ENCODE measurements around the gene ERICH4. TPM values are rescaled to one million over a fixed set of nuclear protein-coding genes. Genes with fewer than 3 reads are reported as not detected.
A peak's percentile ranks its signal among the peaks of the same experiment; 100 is the strongest.

Gene ERICH4
- total RNA-seq, 2 experiments from 2014 or later = not detected

DNA sequence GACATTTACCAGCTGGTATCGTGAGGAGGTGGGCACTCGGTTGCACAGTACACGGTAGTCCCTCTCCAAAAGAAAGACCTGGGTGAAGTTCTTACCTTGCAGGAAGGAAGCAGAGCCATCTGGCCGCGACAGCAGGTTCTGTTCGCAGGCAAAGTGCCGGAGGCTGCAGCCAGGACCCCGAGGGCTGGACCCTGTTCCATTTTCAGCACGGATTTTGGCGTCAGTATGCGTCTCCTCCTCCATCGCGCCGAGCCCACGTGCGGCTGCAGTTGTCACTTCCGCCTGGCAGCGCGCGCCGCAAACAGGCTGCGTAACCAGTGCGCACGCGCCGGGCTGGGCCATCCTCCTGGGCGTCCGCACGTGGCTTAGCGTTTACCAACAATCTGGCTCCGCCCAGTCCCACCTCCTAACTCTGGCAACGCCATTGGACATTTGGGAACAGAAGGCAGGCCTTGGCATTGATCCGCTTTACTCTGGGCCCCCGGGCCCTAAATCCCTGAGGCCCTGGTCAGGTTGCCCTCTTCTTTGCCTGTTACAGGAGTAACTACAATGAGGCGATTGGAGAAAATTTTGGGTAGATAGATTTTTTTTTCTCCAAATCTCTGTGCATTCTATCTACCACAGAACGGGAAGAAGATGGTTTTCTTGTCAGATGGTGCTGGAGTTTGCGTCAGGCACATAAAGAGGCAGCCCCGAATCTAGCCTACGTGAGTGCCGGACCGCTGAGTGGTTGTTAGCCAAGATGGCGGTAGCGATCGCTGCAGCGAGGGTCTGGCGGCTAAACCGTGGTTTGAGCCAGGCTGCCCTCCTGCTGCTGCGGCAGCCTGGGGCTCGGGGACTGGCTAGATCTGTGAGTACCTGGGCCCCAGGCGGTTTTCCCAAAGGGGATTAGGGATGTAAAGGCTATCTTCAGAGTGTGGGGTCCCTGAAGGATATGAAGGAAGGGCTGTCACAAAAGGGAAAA is 45.6 kb upstream of the ERICH4 start, which contains the start of the genes BCKDHA and EXOSC5:
Gene BCKDHA (plus strand): TSS at position 733 of the 964 bp plus-strand sequence. CDS start 10 bp downstream, at position 743.
Gene EXOSC5 (minus strand): TSS at position 274 of the 964 bp plus-strand sequence. CDS start 31 bp downstream, at position 243.
- ChIA-PET POLR2A (interaction anchor here (0.7 kb wide), 1 partner anchor 1350 kb away, joined by 4 read pairs; no protein-coding TSS in a partner anchor), CTCF (ENCODE audit: unreplicated experiment) (no interaction called here)
- no peak for TF ChIP-seq EZH2phosphoT487 (IDR thresholded peaks at IDR 0.05; ENCODE audit: borderline replicate concordance, low read depth, low read length)
- TF ChIP-seq, protein P1, sequence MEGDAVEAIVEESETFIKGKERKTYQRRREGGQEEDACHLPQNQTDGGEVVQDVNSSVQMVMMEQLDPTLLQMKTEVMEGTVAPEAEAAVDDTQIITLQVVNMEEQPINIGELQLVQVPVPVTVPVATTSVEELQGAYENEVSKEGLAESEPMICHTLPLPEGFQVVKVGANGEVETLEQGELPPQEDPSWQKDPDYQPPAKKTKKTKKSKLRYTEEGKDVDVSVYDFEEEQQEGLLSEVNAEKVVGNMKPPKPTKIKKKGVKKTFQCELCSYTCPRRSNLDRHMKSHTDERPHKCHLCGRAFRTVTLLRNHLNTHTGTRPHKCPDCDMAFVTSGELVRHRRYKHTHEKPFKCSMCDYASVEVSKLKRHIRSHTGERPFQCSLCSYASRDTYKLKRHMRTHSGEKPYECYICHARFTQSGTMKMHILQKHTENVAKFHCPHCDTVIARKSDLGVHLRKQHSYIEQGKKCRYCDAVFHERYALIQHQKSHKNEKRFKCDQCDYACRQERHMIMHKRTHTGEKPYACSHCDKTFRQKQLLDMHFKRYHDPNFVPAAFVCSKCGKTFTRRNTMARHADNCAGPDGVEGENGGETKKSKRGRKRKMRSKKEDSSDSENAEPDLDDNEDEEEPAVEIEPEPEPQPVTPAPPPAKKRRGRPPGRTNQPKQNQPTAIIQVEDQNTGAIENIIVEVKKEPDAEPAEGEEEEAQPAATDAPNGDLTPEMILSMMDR (conservative IDR thresholded peaks at IDR 0.05; ENCODE audit: low read length) = no peak
- H3K4me1 ChIP-seq (ENCODE audit: insufficient read depth, low read length, poor library complexity, severe bottlenecking) = peaks cover 29% of the 10 kb centered on the region
- BruUV-seq (replicated peaks) = TSS peak; percentile 86
- H3K4me2 ChIP-seq (ENCODE audit: low read length) = peak within 1 kb of the TSS; percentile 87
- H2AFZ ChIP-seq (ENCODE audit: low read length) = peak within 1 kb of the TSS; percentile 84
- H3K36me3 ChIP-seq (ENCODE audit: insufficient read depth, low read length) = peaks cover 3% of the 10 kb centered on the region; the same call in 1 of the 2 replicates
- peak within 1 kb of the TSS; percentile 59 for H3K27ac ChIP-seq (ENCODE audit: low read depth, low read length, poor library complexity, severe bottlenecking)
- no peaks in the 10 kb centered on the region for H4K20me1 ChIP-seq (ENCODE audit: insufficient read depth, low read length)
- peaks cover 34% of the 10 kb centered on the region for H3K79me2 ChIP-seq (ENCODE audit: insufficient read depth, low read depth, low read length)
- DNase-seq (ENCODE audit: low spot score) = peak; percentile 100
- H3K9me3 ChIP-seq (ENCODE audit: low read length) = no peaks in the 10 kb centered on the region
- peak within 1 kb of the TSS; percentile 96 for H3K4me3 ChIP-seq (ENCODE audit: low read depth, low read length, poor library complexity, severe bottlenecking)
- intact Hi-C loops (cut with micrococcal nuclease; ENCODE audit: unreplicated experiment) = no loop called here
- no peaks in the 10 kb centered on the region for H3K9me2 ChIP-seq (ENCODE audit: insufficient read depth, low read length)

DNA sequence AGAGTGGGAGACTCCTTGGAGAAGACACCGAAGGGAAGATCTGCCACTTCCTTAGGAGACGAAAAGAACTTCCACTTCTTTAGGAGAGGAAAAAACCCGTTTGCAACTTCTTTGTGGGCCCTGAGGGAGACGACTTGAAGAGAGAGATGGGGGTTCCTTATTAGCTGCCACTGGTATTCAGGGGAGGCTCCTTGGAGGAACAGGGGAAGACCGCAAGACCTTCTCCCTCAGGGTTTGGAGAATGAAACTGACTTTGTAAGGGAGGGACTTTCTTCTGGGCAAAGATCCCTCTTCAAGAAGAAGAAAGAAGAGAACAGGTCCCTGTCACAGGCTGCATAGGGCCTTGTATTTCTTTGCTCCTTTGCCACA is 44.9 kb upstream of the ERICH4 start:
- no TSS peak for BruUV-seq (replicated peaks)
- H3K27ac ChIP-seq (ENCODE audit: low read depth, low read length, poor library complexity, severe bottlenecking) = peak overlapping the region; percentile 59
- POLR2A ChIA-PET = interaction anchor here (0.9 kb wide), 1 partner anchor 34 kb away, joined by 3 read pairs; the partner anchor contains the start of gene B9D2
- intact Hi-C loops (cut with micrococcal nuclease; ENCODE audit: unreplicated experiment) = no loop called here
- TF ChIP-seq, protein P1 (conservative IDR thresholded peaks at IDR 0.05; ENCODE audit: low read length) = no peak
- no peak for TF ChIP-seq EZH2phosphoT487 (IDR thresholded peaks at IDR 0.05; ENCODE audit: borderline replicate concordance, low read depth, low read length)
- no peaks in the 10 kb centered on the region for H4K20me1 ChIP-seq (ENCODE audit: insufficient read depth, low read length)
- no peak for DNase-seq (ENCODE audit: low spot score)
- CTCF ChIA-PET (ENCODE audit: unreplicated experiment) = no interaction called here
- peaks cover 3% of the 10 kb centered on the region; the same call in 1 of the 2 replicates for H3K36me3 ChIP-seq (ENCODE audit: insufficient read depth, low read length)
- H2AFZ ChIP-seq (ENCODE audit: low read length) = peak overlapping the region; percentile 84
- H3K9me3 ChIP-seq (ENCODE audit: low read length) = no peaks in the 10 kb centered on the region
- H3K4me2 ChIP-seq (ENCODE audit: low read length) = peak overlapping the region; percentile 87
- H3K4me1 ChIP-seq (ENCODE audit: insufficient read depth, low read length, poor library complexity, severe bottlenecking) = peaks cover 29% of the 10 kb centered on the region
- no peaks in the 10 kb centered on the region for H3K9me2 ChIP-seq (ENCODE audit: insufficient read depth, low read length)
- peak overlapping the region; percentile 96 for H3K4me3 ChIP-seq (ENCODE audit: low read depth, low read length, poor library complexity, severe bottlenecking)
- peaks cover 34% of the 10 kb centered on the region for H3K79me2 ChIP-seq (ENCODE audit: insufficient read depth, low read depth, low read length)

All from OCI-LY7 (cell line).